Upper lobe of left lung (tissue), 6 donors: ENCODE measurements around the gene RELB. TPM values are rescaled to one million over a fixed set of nuclear protein-coding genes. Genes with fewer than 3 reads are reported as not detected.

Experiments
- ATAC-seq, 2 donors: fragments of 200-7000 bp; cut with Tn5 transposase; one replicate each; pipeline ENCODE4 v1.9.1; 2022; ENCODE audit warnings: mild to moderate bottlenecking in 2 of 2, moderate library complexity in 2 of 2; ENCODE audit not compliant: low FRiP score in 2 of 2
- DNase-seq, 2 donors: peaks; one replicate each; pipeline ENCODE4 v3.0.0-alpha.2; 2019 to 2020
- H3K27ac ChIP-seq, 4 donors: fragments of 200-600 bp; sonication (generic); one replicate each; pipeline ENCODE4 v1.5.1; 2016 to 2019
- H3K27me3 ChIP-seq, 4 donors: fragments of 200-600 bp; sonication (generic); one replicate each; pipeline ENCODE4 v1.5.1; 2017 to 2019
- H3K36me3 ChIP-seq, 4 donors: fragments of 200-600 bp; sonication (generic); one replicate each; pipeline ENCODE4 v1.5.1; 2016 to 2019
- H3K4me1 ChIP-seq, 4 donors: fragments of 200-600 bp; sonication (generic); one replicate each; pipeline ENCODE4 v1.5.1; 2018 to 2019
- H3K4me3 ChIP-seq, 4 donors: fragments of 200-600 bp; sonication (generic); one replicate each; pipeline ENCODE4 v1.5.1; 2017 to 2019; ENCODE audit warnings: mild to moderate bottlenecking in 2 of 4, moderate library complexity in 1 of 4
- H3K9me3 ChIP-seq, 4 donors: fragments of 200-600 bp; sonication (generic); one replicate each; pipeline ENCODE4 v1.5.1; 2018 to 2019
- CTCF ChIP-seq, 6 experiments: fragments of 450-650 bp in 4 of 6; fragments of 200-600 bp in 2 of 6; sonication (generic) in 2 of 6; IDR thresholded peaks; one replicate each; pipeline ENCODE4 v1.5.1; 2016 to 2019; ENCODE audit warnings: antibody characterized with exemption in 6 of 6
- EP300 ChIP-seq, 4 donors: sonication (generic); formaldehyde crosslinking; IDR thresholded peaks; one replicate each; pipeline ENCODE4 v1.5.1; 2017; ENCODE audit warnings: antibody characterized with exemption in 4 of 4, control low read depth in 2 of 4
- POLR2A ChIP-seq, 4 donors: fragments of 450-650 bp; IDR thresholded peaks; one replicate each; pipeline ENCODE4 v1.5.1; 2016 to 2017; ENCODE audit warnings: antibody characterized with exemption in 4 of 4, mild to moderate bottlenecking in 2 of 4
- POLR2AphosphoS5 ChIP-seq, 2 donors: sonication (generic); formaldehyde crosslinking; IDR thresholded peaks; one replicate each; pipeline ENCODE4 v1.5.1; 2017; ENCODE audit warnings: antibody characterized with exemption in 2 of 2
- WGBS, 2 donors: methylation state at CpG; one replicate each; pipeline ENCODE4 v1.1.5; 2017 to 2018; 5-methylcytosine and 5-hydroxymethylcytosine counted together
- total RNA-seq, 6 donors: library from RNA; depleted of rRNA in 4 of 6; stranded (reverse); fragments of >200 nt in 4 of 6; gene quantifications; one replicate each; pipeline versions ENCODE4 v1.1.0 to v1.2.1, GENCODE V29; 2016 to 2021
- donor health status: DM: no; HTN: no; CAD: no; lungs with moderate emphysema.
- donor health status: DM: no; HTN: yes; CAD: no; lungs with severe emphysema.

Gene RELB
- total RNA-seq, 6 donors from 2014 or later, result 4.0 to 31.1 (median 18.1) TPM

- peaks cover 0 to 13% (median 8%) of the 10 kb centered on the region in 4 donors for H3K36me3 ChIP-seq
- no peak for DNase-seq
- 69 to 80% methylated on average over 15 of the region's 15 CpGs for WGBS, 2 donors
- TF ChIP-seq POLR2AphosphoS5 (IDR thresholded peaks at IDR 0.05) (no peak), POLR2A (IDR thresholded peaks at IDR 0.05) (no peak)
- no peaks in the 10 kb centered on the region for H3K9me3 ChIP-seq
- no peaks in the 10 kb centered on the region for H3K27me3 ChIP-seq
- H3K4me3 ChIP-seq, result peak overlapping the region in 2 of 4 donors; percentile 62 to 63
- H3K27ac ChIP-seq, result peak overlapping the region; percentile 57 to 87 (median 82)
- no peak for ATAC-seq
- H3K4me1 ChIP-seq, result peaks cover 29 to 58% (median 44%) of the 10 kb centered on the region in 4 donors
These were observed 75.8 kb downstream of the RELB start for GRCh38 chr19:45076851-45077730.

DNA sequence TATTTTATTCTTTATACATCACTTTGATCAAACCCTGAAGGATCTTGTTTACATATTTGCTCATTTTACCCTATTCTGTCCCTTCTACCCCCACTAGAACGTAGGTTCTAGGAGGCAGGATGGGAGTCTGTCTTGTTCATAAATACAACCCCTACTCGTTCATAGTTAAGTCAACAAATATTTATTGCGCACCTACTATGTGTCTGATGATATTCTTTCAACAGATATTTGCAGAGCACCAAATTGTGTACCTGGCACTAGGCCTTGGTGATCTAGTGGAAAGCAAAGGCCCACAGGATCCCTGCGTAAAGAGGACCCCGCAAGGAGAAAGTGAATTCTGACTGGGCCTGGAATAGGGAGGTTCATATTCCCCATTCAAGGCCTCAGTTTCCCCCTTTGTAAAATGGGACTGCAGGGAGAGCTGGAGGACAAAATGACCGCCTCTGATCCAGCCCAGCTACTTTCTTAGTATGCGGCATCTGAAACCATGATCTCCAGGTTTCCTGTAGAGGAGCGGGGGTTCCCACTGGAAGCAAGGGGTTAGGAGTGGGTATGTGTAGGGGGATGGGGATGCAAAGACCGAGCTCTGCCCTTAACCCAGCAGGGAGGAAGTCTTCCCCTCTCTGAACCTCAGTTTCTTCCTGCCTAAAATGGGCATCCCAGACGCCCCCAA is 77.3 kb downstream of the RELB start:
- peaks cover 29 to 54% (median 40%) of the 10 kb centered on the region in 4 donors for H3K4me1 ChIP-seq
- no peak for TF ChIP-seq POLR2A (IDR thresholded peaks at IDR 0.05)
- no peak for TF ChIP-seq POLR2AphosphoS5 (IDR thresholded peaks at IDR 0.05)
- no peak for TF ChIP-seq CTCF (IDR thresholded peaks at IDR 0.05)
- no peak for TF ChIP-seq EP300 (IDR thresholded peaks at IDR 0.05)
- 64% methylated on average over 9 to 10 of the region's 10 CpGs for WGBS, 2 donors
- DNase-seq (no peak), ATAC-seq (no peak)
- H3K36me3 ChIP-seq, result peaks cover 0 to 23% (median 8%) of the 10 kb centered on the region in 4 donors
- H3K4me3 ChIP-seq, result peak overlapping the region; percentile 65 to 97 (median 88)
- no peaks in the 10 kb centered on the region for H3K27me3 ChIP-seq
- peak overlapping the region; percentile 70 to 83 (median 77) for H3K27ac ChIP-seq
- H3K9me3 ChIP-seq, result no peaks in the 10 kb centered on the region

GRCh38 chr19:45079063-45079910 is 78.0 kb downstream of the RELB start, which contains the start of gene GEMIN7:
Gene GEMIN7, plus strand, starts transcription at chr19:45079260. Its CDS starts 10,855 bp downstream, at chr19:45090115.
- peak; percentile 81 to 91 for ATAC-seq

GRCh38 chr19:45079911-45080370 is 78.7 kb downstream of the RELB start:
- H3K4me3 ChIP-seq, result peak overlapping the region; percentile 65 to 97 (median 88)
- no peaks in the 10 kb centered on the region for H3K9me3 ChIP-seq
- H3K4me1 ChIP-seq, result peaks cover 26 to 50% (median 36%) of the 10 kb centered on the region in 4 donors
- no peak for DNase-seq
- TF ChIP-seq POLR2AphosphoS5 (IDR thresholded peaks at IDR 0.05) (no peak), POLR2A (IDR thresholded peaks at IDR 0.05) (no peak), EP300 (IDR thresholded peaks at IDR 0.05) (no peak), CTCF (IDR thresholded peaks at IDR 0.05) (no peak)
- no peaks in the 10 kb centered on the region for H3K27me3 ChIP-seq
- WGBS, 2 donors, result 10 to 13% methylated on average over 3 to 6 of the region's 6 CpGs
- peak overlapping the region in 3 of 4 donors; percentile 72 to 83 (median 82) for H3K27ac ChIP-seq
- ATAC-seq, result no peak
- peaks cover 0 to 29% (median 8%) of the 10 kb centered on the region in 4 donors for H3K36me3 ChIP-seq

More at GRCh38 chr19:45079063-45079910, 78.0 kb downstream of the RELB start, which contains the start of gene GEMIN7:
- DNase-seq, result peak; percentile 82 to 96
- peak within 1 kb of the TSS; percentile 65 to 97 (median 88) for H3K4me3 ChIP-seq
- H3K27me3 ChIP-seq, result no peaks in the 10 kb centered on the region
- peaks cover 0 to 23% (median 8%) of the 10 kb centered on the region in 4 donors for H3K36me3 ChIP-seq
- H3K4me1 ChIP-seq, result peaks cover 29 to 54% (median 40%) of the 10 kb centered on the region in 4 donors
- TF ChIP-seq EP300 (IDR thresholded peaks at IDR 0.05), result no peak
- TF ChIP-seq CTCF (IDR thresholded peaks at IDR 0.05), result peak in 3 of 6 experiments; percentile 29 to 58 (median 46)
- TF ChIP-seq POLR2A (IDR thresholded peaks at IDR 0.05), result peak in 3 of 4 donors; percentile 22 to 61 (median 25)
- peak; percentile 52 to 67 for TF ChIP-seq POLR2AphosphoS5 (IDR thresholded peaks at IDR 0.05)
- WGBS, 2 donors, result 0% methylated on average over 57 to 61 of the region's 61 CpGs
- peak within 1 kb of the TSS; percentile 70 to 83 (median 77) for H3K27ac ChIP-seq
- no peaks in the 10 kb centered on the region for H3K9me3 ChIP-seq
